ENCODE measurements around the gene BOD1L1.

DNA sequence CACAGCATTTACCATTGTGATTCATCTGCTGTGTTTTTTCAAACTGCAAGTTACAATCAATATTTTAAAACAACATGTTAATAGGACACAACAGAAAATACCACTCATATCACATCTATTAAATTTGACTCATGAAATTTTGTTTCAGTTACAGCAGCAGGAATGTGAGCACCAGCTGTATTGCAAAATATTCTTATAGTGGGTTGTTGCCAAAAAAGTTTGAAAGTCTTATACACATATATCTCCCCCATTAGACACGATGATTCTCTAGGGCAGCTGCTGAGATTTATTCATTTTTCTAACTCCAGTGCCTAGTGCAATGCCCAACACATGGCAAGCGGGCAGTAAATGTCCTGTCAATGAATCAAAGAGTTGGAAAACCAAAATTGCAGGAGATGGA, 56.6 kb downstream of the BOD1L1 start:
- TF ChIP-seq, protein P1, sequence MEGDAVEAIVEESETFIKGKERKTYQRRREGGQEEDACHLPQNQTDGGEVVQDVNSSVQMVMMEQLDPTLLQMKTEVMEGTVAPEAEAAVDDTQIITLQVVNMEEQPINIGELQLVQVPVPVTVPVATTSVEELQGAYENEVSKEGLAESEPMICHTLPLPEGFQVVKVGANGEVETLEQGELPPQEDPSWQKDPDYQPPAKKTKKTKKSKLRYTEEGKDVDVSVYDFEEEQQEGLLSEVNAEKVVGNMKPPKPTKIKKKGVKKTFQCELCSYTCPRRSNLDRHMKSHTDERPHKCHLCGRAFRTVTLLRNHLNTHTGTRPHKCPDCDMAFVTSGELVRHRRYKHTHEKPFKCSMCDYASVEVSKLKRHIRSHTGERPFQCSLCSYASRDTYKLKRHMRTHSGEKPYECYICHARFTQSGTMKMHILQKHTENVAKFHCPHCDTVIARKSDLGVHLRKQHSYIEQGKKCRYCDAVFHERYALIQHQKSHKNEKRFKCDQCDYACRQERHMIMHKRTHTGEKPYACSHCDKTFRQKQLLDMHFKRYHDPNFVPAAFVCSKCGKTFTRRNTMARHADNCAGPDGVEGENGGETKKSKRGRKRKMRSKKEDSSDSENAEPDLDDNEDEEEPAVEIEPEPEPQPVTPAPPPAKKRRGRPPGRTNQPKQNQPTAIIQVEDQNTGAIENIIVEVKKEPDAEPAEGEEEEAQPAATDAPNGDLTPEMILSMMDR (IDR thresholded peaks at IDR 0.05; ENCODE audit: poor library complexity, severe bottlenecking) = no peak
- TF ChIP-seq POLR2AphosphoS5 (IDR thresholded peaks at IDR 0.05) = no peak
- TF ChIP-seq, protein P2, sequence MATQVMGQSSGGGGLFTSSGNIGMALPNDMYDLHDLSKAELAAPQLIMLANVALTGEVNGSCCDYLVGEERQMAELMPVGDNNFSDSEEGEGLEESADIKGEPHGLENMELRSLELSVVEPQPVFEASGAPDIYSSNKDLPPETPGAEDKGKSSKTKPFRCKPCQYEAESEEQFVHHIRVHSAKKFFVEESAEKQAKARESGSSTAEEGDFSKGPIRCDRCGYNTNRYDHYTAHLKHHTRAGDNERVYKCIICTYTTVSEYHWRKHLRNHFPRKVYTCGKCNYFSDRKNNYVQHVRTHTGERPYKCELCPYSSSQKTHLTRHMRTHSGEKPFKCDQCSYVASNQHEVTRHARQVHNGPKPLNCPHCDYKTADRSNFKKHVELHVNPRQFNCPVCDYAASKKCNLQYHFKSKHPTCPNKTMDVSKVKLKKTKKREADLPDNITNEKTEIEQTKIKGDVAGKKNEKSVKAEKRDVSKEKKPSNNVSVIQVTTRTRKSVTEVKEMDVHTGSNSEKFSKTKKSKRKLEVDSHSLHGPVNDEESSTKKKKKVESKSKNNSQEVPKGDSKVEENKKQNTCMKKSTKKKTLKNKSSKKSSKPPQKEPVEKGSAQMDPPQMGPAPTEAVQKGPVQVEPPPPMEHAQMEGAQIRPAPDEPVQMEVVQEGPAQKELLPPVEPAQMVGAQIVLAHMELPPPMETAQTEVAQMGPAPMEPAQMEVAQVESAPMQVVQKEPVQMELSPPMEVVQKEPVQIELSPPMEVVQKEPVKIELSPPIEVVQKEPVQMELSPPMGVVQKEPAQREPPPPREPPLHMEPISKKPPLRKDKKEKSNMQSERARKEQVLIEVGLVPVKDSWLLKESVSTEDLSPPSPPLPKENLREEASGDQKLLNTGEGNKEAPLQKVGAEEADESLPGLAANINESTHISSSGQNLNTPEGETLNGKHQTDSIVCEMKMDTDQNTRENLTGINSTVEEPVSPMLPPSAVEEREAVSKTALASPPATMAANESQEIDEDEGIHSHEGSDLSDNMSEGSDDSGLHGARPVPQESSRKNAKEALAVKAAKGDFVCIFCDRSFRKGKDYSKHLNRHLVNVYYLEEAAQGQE (IDR thresholded peaks at IDR 0.05; ENCODE audit: borderline replicate concordance) = no peak
- TF ChIP-seq EP300 (conservative IDR thresholded peaks at IDR 0.05; ENCODE audit: poor library complexity, severe bottlenecking) = no peak
- no peak for TF ChIP-seq EZH2 (IDR thresholded peaks at IDR 0.05; ENCODE audit: borderline replicate concordance, insufficient read depth, low read length, poor library complexity, severe bottlenecking)

All from neural cell (in vitro differentiated cells).